HPDE6-E6E7 (cell line): ENCODE results near the gene HDAC3.

ENCODE experiments used
- DNase-seq: peaks from one replicate; pipeline ENCODE4 v3.0.0; 2011; ENCODE audit warnings: missing footprints; ENCODE audit errors: extremely low spot score

The HDAC3 gene

DNA sequence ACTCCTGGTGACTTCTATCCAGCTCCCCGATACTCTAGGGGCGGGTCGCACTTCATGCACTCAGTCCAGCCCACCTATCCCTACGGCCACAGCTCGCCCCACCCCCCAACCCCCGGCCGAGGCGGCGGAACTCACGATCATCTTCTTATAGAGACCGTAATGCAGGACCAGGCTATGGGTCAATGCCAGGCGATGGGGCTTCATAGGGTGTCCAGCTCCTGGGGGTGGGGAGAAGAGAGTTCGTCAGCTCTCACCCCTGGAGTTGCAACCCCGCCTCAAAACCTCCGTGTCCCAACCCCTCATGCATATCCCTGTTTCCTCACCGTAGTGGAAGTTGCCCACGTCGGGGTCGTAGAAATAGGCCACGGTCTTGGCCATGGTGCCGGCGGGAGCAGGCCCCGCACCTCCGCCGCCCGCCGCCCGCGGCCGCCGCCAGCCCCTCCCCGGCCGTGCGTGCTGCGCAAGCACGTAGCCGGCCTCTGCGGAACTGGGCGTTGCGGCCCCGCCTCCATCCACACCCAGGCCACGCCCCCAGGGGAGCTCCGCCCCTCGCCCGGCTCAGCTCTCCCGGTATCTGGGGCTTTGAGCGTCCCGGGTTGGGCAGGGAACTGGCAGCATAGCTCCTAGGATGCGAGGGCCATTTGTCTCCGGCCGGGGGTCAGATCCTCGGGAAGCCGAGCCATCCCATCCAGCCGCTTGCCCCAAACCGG, at the start of gene HDAC3, which contains the start of gene RELL2:
Gene HDAC3, minus strand, starts transcription at position 437 of the 710 bp plus-strand sequence. Its CDS starts 59 bp downstream, at position 378.
Gene RELL2, plus strand, starts transcription at position 585 of the 710 bp plus-strand sequence. CDS start 1,229 bp downstream, outside the sequence.
- peak; percentile 92 for DNase-seq

DNA sequence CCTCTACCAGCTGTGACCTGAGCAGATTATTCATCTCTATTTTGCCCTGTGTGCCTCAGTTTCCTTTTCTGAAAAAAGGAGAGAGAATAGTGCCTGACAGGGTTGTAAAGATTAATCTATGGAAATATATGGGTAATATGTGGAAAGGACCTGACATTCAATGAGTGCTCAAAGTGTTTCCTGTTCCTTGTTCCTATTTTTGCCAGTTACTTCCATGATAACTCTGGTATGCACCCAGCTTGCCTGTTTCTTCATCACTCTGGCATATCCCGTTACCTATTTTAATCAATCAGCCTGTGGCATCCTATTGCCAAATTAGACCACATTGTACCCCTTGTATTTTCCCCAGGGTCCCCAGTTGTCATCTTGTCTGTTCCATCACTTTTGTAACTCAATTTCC, 48.9 kb upstream of the HDAC3 start:
- DNase-seq, result no peak

DNA sequence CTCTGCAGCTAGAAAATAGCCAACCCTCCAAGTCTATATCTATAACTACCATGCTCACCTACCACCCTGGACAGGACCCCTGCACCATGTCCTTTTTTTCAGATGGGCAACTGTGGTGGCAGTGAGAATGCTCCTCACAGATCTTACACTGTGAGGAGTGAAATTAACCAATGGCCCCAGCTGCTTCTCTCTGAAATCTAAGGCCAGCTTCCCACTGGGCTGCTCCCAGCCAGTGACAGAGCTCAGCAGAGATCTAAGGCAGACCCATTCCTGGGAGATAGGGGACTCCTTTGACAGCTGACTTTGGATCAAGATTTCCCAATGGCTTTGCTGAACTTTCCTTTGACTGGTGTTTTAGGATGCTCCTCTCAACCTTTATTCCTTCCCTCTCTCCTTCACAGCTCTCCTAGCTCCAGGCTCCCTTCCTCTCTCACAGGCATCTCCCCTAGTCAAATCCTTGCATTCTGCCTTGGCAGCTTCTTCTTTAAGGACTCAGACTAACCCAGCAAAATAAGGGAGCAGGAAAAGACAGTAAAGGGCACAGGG, 47.0 kb upstream of the HDAC3 start:
- DNase-seq, result no peak

DNA sequence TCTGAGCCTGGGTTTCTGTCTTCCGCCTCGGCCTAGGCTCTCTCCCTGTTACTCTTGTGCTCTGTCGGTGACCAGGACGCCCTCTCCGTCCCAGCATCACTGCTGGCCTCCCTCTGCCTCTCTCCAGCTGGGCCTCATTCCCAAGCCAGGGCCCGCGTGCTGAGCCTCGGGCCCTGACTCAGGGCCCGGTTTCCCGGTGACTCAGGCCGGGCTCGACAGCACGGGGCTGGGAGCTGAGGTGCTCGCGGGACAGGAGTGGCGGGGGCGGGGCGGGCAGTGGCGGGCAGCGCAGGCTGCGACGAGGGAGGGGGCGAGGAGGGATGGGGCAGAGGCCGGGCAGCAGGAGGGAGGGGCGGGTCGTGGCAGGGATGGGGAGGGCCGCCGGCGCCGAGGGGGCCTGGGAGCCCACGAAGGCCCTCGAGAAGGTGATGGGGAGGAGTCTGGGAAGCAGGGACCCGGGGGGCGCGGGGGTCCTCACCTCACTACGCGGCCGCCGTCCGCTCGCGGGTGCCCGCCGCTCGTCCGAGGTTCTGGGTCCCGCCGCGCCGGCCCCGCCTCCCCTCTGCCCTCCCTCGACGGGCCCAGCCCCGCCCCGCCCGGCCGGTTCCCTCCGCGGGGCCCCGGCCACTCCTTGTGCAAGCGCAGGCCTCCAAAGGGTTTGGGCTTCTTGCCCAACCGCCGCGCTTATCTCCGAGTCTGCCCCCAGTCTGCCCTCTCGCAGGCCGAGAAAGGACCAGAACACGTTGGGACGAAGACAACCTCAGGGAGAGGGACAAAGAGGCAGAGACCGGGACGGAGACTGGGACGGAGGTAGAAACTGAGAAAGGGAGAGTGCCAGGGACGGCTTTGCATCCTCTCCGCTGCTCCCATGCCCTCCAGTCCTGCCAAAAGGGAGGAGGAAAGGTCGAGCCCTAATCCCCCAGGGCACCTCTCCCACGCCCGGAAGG, 45.3 kb upstream of the HDAC3 start, which contains the start of gene ARAP3:
Gene ARAP3, minus strand, starts transcription at position 536 of the 947 bp plus-strand sequence. CDS start 1,744 bp downstream, outside the sequence.
- peak; percentile 91 for DNase-seq

DNA sequence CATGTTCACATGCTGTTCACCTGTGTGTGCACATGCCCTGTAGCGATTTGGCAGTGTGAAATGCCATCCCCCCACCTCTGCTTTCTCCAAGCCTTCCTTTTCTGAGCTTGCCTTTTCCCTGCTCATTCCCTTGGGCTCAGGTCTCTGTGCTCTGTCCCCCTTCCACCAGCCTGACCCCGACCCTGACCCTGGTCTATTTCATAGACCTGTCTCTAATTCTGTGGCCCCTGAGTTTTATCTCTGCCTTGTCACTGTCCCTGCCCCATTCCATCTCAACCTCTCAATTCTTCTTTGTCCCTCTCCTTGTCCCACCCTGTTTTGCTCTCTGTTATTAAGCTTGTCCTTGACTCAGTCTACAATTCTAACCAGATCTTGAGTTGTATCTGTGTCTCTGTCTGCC, 44.6 kb upstream of the HDAC3 start:
- DNase-seq, result no peak

DNA sequence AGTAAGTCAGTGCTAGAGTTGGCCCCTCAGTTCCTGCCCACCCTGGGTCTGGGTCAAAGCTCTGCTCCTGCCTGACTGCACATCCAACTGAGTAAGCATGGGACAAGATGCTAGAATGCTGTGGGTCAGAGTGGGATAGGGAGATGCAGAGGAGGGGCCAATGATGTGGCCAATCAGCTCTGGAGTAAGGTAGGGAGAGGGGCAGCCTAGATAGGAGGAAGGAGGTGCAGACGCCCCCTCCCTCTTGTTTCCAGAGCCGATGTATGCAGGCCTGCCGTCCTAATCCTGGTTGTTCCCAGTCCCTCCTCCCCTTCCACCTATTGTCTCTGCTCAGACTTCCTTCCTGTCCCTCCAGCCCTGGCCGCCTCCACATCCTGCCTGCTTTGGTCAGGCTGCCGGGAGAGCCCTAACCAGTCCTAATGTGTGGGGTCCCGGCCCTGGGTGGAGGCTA, 44.1 kb upstream of the HDAC3 start:
- no peak for DNase-seq

DNA sequence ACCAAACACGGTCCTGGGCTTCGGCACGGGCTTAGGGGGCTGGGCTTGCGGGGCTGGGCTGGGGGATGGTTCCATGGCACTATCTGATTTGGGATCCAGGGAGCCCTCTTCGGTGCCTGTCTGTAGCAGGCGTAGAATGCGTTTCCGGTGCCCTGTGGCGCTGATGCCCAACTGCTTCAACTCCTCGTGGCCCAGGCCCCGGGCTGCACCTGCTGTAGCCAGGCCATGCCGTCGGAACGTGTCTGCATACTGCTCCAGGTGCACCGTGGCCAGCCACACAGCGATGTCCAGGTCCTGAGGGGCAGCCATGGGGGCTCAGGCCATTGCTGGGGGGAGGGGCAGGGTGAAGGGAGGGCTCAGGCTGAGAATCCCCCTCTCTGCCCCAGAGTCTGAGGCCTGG, 43.5 kb upstream of the HDAC3 start:
- DNase-seq, result no peak

DNA sequence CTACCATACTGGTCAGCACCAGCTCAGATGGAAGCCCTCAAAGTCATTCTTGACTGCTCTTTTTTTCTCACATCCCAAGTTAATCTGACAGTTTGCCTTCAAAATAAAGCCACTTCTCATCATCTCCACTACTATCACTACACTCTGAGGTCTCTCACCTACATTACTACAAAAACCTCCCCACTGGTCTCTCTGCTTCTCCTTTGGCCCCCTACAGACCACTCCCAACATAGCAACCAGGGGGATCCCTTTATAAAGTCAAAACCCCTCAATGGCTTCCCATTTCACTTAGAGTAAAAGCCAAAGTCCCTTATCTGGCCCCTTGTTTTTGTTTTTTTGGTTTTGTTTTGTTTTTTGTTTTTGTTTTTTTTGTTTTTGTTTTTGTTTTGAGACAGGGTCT, 40.8 kb upstream of the HDAC3 start:
- no peak for DNase-seq

DNA sequence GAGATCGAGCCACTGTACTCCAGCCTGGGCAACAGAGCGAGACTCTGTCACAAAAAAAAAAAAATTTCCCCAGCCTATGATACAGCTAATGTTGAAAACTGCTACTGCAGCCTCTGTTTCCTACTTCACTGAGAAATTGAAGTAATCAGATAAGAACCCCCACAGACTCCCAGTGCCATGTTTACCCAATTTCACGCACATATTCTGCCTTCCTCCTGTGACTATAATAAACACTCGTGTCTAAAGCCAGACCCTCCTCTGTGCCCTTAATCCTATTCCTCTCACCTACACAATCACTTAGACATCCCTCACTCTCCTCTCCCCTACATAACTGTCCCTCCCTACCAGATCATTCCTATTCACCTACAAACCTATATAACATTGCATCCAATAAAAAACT, 39.0 kb upstream of the HDAC3 start:
- DNase-seq, result no peak

DNA sequence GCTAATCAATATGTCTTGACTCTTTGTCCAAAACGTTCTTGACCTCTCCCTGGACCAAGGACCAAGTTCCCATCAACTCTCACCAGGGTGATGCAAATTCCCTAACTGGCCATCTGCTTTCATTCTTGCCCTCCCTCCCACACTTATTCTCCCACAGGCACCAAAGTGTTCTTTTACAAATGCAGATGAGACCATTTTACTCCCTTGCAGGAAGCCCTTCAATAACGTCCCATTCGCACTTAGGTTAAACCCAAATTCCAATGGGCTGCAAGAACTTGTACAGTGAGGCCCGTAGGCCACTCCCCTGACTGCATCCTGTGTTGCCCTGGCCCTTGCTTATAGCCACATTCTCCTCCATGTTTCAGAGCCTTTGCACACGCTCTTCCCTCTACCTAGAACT, 38.1 kb upstream of the HDAC3 start:
- no peak for DNase-seq

DNA sequence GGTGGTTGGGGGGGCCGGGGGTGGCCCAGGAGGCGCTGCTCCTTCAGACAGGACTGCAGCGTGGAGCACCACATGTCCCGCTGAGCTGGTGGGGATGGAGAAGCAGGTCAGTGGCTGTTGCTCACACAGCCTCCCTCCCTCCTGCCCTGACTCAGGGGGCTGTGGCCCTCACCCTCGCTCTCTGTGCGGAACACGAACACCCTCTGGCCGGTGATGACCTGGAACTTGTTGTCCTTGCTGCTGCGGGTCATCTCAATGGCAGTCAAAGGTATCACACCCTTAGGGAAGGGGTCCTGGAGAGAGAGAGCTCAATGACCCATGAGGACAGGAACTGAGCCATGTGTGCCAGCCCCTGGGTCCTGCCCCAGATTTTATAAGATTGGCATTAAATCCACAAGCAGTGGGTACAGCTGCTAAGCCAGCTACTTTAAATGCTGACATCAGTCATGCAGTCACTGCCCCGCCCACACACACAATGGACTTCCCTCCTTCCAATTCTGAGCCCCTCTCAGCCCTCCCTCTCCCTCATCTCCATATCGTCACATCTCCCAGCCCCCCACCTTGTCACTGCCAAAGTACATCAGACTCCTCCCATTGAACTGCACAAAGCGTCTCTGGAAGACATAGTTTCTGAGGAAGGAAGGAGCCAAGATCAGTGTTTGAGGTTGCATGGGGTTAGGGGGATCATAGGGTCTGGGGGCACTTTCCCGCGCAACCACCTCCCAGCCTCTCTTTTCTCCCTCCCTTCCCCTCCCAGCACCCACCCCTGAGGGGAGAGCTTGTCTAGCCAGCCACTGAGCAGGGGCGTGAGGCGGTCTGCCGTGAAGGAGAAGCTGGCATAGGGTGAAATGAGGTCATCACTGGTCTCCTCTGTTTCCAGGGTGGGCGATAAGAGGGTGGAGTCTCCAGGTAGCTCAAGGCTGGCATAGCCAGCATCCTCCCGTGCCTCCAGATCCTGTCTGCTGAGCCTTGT, 36.5 kb upstream of the HDAC3 start:
- DNase-seq, result no peak

DNA sequence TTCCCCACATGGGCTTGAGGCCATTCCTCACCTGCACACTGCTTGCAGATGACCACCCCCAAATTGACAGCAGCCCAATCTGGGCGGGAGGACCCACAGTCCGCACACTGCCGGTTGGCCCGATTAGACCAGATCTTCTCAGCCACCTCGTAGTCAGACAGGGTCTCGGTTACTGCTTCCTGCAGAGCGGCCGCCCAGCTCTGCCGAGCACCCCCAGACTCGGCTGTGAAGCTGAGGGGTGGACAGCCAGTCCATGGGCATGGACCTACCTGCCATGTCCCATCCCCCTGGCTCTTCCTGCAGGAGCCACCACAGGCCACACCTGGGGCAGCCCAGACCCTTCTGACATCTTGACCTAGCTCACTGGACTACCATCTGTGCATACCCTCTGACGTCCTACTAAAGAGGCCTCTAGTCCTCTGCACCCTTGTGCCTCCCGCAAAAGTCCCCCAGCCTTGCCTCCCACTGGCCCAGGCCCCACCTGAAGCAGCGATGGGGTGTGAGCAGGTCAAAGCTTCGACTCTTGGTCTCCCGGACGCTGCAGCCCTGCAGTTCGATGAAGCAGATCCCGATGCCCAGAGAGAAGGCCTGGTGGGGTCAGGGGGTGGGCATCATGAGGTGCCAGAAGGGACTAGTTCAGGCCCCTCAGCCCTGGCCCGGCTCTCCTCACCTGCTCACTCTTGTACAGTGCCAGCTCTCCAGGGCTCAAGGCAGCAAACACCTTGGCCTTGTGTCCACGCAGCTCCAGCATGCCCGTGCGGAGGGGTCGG, 35.6 kb upstream of the HDAC3 start:
- no peak for DNase-seq

DNA sequence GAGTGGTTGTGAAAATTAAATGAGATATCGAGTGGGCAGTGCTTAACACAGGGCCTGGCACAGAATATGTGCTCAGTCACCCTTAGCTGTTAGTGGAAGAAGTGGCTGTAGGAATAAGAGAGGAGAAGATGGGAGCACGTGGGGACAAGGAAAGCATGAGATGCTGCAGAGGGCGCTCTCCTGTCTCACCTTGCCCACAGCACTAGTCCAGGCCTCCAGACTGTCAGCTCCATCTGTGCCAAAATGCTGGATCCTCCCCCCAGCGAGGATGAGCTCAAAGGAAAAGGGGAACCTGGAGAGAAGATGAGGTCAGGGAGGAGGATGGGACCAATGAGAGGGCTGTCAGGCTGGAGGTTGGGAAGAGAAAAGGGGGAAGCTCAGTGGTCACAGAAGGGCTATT, 32.9 kb upstream of the HDAC3 start:
- no peak for DNase-seq

DNA sequence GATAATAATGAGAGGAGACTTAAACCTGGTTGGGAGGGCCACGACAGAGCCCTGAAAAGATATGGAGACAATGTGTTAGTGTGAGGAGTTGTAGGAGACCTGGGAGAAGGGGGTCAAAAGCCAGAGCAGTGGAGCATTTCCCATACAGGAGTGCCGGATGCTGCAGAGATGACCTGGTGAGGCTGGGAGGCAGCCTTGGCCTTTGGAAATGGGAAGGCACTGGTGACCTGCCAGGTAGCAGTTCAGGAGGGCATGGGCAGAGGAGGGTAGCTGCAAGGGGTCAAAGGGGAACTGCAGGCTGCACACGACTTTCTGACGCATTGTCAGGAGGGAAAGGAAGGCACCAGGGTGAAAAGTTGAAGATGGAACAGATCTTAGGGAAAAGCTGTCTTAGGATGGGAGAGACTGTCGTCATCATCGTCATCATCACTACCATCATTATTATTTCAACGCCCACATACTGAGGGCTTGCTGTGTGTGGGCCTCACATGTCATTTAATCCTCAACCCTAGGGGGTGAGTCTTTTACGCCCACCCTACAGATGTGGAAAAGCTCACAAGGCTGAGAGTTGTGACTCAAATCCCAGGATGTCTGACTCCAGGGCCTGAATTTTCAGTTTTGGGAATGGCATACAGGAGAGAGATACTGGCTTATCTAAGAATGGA, 32.1 kb upstream of the HDAC3 start:
- no peak for DNase-seq

DNA sequence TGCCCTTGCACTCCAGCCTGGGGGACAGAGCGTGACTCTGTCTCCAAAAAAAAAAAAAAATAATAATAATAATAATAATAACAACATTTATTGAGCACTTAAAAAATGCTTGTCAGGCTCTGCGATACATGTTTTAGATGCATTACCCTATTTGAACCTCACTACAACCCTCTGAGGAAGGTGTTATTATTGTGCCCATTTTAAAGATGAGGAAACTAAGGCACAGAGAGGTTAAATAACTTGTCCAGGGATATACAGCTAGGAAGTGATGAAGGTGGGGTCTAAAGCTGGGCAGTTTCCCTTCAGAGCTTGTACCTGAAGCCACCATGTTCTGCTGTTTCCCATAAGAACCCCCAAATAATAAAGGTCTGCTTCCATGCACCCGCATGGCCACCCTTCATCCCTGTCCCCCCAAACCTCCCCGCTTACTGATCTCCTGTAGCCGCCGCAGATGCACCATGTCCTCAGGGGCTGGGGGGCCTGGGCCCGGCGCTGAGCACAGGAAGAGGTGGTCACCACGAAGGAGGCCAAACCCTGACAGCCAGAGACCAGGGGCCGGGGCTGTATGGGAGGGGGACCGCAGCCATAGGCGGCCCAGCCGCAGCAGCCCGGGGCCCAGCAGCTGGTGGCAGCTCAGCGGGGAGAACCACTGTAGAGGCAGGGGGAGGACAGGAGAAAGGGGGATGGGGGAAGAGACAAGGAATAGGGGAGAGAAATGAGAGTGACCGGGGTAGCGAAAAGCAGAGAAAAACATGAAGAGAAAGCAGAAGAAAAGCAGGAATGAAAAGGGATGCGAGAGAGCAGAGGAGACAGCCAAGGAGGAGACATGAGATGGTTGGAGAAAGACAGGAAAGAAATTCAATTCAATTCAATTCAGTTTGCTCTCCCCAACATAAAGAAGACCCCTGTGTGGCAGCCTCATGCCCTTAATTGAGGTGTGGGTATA, 29.6 kb upstream of the HDAC3 start:
- no peak for DNase-seq

DNA sequence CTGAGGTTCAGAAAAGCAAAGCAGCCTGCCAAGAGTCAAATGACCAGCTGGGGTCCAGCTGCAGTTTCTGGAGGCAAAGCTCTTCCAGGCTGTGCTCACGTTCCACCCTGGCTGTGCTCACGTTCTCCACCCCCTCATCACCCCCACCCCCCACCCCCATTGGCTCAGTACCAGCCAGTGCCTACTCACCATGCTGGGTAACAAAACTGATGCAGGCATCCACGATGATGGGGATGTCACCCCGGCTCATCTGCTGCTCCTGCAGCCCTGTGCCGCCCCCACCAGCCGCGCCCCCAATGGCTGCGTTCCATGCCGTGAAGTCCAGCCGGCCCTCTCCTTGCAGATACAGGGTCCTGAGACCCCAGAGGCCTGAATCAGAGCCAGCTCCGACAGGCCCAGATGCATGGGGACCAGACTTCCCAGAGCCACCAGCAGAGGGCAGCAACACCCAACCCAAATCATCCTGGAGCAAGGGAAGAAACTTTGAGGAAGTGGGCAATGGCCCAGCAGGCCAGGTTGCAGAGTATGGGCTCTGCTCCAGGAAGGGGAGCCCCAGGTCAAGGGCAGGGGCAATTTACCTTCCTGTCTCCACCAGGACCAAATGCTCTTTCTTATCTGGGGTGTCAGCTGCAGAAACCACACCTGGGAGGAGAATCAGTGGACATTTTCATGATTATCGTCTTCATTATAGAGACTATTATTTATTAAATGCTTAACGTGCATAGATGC, 28.2 kb upstream of the HDAC3 start:
- DNase-seq, result peak; percentile 69

DNA sequence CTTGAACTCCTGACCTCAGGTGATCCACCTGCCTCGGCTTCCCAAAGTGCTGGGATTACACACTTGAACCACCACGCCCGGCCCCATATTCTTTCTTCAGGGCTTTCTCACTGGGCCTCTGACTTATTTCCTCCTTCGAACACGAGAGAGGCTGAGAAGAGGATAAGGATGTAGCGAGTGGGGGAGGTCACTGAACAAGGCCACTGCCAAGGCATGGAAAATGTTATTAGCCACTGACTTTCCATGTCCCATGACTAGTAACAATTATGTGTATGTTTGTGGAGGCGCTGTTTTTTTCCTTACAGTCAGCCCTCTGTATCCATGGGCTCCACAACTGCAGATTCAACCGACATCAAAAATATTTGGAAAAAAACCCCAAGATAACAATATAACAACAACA, 26.9 kb upstream of the HDAC3 start:
- DNase-seq, result no peak

DNA sequence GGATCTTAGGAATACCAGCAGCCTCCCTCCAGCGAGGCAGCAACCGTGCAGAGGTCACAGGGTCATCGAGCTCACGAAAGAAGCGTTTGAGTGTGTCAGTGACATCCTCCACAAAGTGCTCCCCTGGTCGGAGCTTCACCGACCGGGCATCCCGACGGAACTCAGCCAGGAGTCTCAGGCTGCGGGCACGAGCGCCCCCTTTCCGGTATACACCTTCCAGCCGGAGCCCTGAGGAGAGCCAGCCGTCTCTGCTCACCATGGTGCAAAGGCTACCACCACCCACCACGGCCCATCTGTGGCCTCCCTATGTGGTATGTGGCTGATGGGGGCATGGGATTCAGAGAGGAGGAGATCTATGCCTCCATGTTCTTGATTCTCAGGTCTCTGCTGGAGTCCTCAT, 25.4 kb upstream of the HDAC3 start:
- DNase-seq, result no peak
